Suppressor macrophage (primary cell): ENCODE data around the gene ESD.
"Not testable (repeated sequence)": the region's sequence is repeated elsewhere in the genome, so short reads cannot be mapped to it uniquely, and the experiment has no call there.

Experiments
- DNase-seq, 4 experiments: peaks; one replicate each; pipeline ENCODE4 v3.0.0-alpha.2; 2020 to 2022

ESD gene

GRCh38 chr13:46783504-46783903 is 13.5 kb downstream of the ESD start:
- no peak for DNase-seq

GRCh38 chr13:46782691-46783090 is 14.3 kb downstream of the ESD start:
- DNase-seq, result no peak

- no peak for DNase-seq
Measured at GRCh38 chr13:46782066-46782465, 14.9 kb downstream of the ESD start.

- no peak for DNase-seq
Measured at GRCh38 chr13:46778890-46779289, 18.1 kb downstream of the ESD start.

GRCh38 chr13:46778095-46778494 is 18.9 kb downstream of the ESD start:
- no peak for DNase-seq

GRCh38 chr13:46775385-46776107 is 21.4 kb downstream of the ESD start:
- DNase-seq, result no peak

- no peak for DNase-seq
Measured at GRCh38 chr13:46773541-46773940, 23.4 kb downstream of the ESD start.

GRCh38 chr13:46771693-46772092 is 25.3 kb downstream of the ESD start:
- no peak for DNase-seq

GRCh38 chr13:46769925-46770324 is 27.0 kb downstream of the ESD start:
- DNase-seq, result not testable (repeated sequence)

- DNase-seq, result no peak
Measured at GRCh38 chr13:46761866-46762265, 35.1 kb downstream of the ESD start.

- no peak for DNase-seq
Measured at GRCh38 chr13:46761174-46761573, 35.8 kb downstream of the ESD start.

- DNase-seq, result peak; percentile 61 to 85 (median 67)
Measured at GRCh38 chr13:46759846-46760245, 37.1 kb downstream of the ESD start.

- no peak for DNase-seq
Measured at GRCh38 chr13:46757640-46758039, 39.3 kb downstream of the ESD start.

GRCh38 chr13:46756977-46757376 is 40.0 kb downstream of the ESD start:
- DNase-seq, result peak; percentile 61 to 85 (median 72)

GRCh38 chr13:46755508-46755907 is 41.5 kb downstream of the ESD start:
- DNase-seq, result not testable (repeated sequence)

GRCh38 chr13:46754812-46755211 is 42.1 kb downstream of the ESD start:
- DNase-seq, result no peak

- DNase-seq, result no peak
Measured at GRCh38 chr13:46753917-46754316, 43.0 kb downstream of the ESD start.

GRCh38 chr13:46753137-46753536 is 43.8 kb downstream of the ESD start:
- no peak for DNase-seq

- peak; percentile 68 to 85 (median 76) for DNase-seq
Measured at GRCh38 chr13:46751811-46752635, 44.9 kb downstream of the ESD start.

- no peak for DNase-seq
Measured at GRCh38 chr13:46749951-46750350, 47.0 kb downstream of the ESD start.

- DNase-seq, result peak in 3 of 4 experiments; percentile 17 to 25 (median 21)
Measured at GRCh38 chr13:46748300-46748699, 48.7 kb downstream of the ESD start.

GRCh38 chr13:46747031-46747820 is 49.7 kb downstream of the ESD start:
- DNase-seq, result no peak

- DNase-seq, result no peak
Measured at GRCh38 chr13:46745706-46746105, 51.3 kb downstream of the ESD start.
